Stomach (tissue), 4 donors: ENCODE measurements around the gene CRIM1.

Experiments used
- POLR2AphosphoS5 ChIP-seq, 3 donors: sonication (generic); formaldehyde crosslinking; IDR thresholded peaks; one replicate each; pipeline ENCODE4 v1.6.1; 2016; ENCODE audit warnings: antibody characterized with exemption in 3 of 3
- TF ChIP-seq, protein P1 (sequence below), 7 experiments: fragments of 450-650 bp in 4 of 7; fragments of 200-600 bp in 3 of 7; sonication (generic) in 3 of 7; IDR thresholded peaks; one replicate each; pipeline ENCODE4 v1.5.1; 2016 to 2019; ENCODE audit warnings: antibody characterized with exemption in 7 of 7, control low read depth in 2 of 7, mild to moderate bottlenecking in 1 of 7

DNA sequence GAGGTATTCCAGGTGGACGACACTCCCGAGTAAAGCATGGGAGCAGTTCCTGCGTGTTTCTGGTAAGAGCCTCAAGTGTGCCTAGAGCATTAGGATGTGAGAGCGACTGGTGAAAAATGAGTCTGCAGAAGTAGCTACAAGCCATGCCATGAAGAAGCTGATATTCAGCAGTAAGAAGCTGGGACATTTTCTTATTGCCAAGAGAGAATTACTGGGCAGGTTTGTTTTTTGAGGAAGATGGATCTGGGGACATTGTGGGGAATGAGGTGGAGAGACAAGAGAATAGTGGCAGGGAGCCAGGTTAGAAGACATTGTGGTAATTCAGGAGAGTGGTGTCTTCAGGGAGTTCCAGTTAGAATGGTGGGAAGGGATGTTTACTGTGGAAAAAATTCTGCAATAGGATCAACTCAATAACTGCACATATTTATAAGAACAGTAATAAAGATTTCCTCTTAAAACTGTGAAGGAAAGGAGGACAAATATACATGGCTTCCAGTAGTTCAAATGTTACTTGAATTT is 38.2 kb downstream of the CRIM1 start:
- TF ChIP-seq, protein P1, sequence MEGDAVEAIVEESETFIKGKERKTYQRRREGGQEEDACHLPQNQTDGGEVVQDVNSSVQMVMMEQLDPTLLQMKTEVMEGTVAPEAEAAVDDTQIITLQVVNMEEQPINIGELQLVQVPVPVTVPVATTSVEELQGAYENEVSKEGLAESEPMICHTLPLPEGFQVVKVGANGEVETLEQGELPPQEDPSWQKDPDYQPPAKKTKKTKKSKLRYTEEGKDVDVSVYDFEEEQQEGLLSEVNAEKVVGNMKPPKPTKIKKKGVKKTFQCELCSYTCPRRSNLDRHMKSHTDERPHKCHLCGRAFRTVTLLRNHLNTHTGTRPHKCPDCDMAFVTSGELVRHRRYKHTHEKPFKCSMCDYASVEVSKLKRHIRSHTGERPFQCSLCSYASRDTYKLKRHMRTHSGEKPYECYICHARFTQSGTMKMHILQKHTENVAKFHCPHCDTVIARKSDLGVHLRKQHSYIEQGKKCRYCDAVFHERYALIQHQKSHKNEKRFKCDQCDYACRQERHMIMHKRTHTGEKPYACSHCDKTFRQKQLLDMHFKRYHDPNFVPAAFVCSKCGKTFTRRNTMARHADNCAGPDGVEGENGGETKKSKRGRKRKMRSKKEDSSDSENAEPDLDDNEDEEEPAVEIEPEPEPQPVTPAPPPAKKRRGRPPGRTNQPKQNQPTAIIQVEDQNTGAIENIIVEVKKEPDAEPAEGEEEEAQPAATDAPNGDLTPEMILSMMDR (IDR thresholded peaks at IDR 0.05) = no peak
- TF ChIP-seq POLR2AphosphoS5 (IDR thresholded peaks at IDR 0.05) = no peak
